Measurements from ENCODE around the gene MIXL1.

DNA sequence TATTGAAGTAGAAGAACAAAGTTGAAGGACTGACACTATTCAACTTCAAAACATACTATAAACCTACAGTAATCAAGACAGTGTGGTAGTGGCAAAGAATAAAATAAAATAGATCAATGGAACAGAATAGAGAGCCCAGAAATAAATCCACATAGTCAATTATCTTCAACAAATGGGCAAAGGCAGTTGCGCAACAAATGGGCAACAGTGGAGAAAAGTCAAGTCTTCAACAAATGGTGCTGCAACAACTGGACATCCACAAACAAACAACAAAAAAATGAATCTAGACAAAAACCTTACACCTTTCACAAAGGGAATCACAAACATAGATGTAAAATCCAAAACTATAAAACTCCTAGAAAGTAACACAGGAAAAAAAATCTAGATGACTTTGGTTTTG is 38.4 kb downstream of the MIXL1 start:
- TF ChIP-seq, protein P1, sequence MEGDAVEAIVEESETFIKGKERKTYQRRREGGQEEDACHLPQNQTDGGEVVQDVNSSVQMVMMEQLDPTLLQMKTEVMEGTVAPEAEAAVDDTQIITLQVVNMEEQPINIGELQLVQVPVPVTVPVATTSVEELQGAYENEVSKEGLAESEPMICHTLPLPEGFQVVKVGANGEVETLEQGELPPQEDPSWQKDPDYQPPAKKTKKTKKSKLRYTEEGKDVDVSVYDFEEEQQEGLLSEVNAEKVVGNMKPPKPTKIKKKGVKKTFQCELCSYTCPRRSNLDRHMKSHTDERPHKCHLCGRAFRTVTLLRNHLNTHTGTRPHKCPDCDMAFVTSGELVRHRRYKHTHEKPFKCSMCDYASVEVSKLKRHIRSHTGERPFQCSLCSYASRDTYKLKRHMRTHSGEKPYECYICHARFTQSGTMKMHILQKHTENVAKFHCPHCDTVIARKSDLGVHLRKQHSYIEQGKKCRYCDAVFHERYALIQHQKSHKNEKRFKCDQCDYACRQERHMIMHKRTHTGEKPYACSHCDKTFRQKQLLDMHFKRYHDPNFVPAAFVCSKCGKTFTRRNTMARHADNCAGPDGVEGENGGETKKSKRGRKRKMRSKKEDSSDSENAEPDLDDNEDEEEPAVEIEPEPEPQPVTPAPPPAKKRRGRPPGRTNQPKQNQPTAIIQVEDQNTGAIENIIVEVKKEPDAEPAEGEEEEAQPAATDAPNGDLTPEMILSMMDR (conservative IDR thresholded peaks at IDR 0.05; ENCODE audit: low read length) = no peak
- TF ChIP-seq EZH2phosphoT487 (IDR thresholded peaks at IDR 0.05; ENCODE audit: borderline replicate concordance) = no peak

Data from Loucy (cell line).